Chondrocyte (in vitro differentiated cells): ENCODE measurements around the gene ZDHHC24. TPM values are rescaled to one million over a fixed set of nuclear protein-coding genes. Genes with fewer than 3 reads are reported as not detected.

Source experiments
- DNase-seq: peaks from one replicate; pipeline ENCODE4 v3.0.0; 2021; ENCODE audit warnings: mixed read lengths, low spot score
- H3K27ac Mint-ChIP-seq: one replicate; pipeline ENCODE4 v1.8.0; 2021; ENCODE audit warnings: mild to moderate bottlenecking, moderate library complexity, mixed read lengths; ENCODE audit not compliant: unreplicated experiment
- H3K27me3 Mint-ChIP-seq: 2 replicates; pipeline ENCODE4 v1.8.0; 2021; ENCODE audit warnings: low read depth, mixed read lengths
- H3K36me3 Mint-ChIP-seq: 2 replicates; pipeline ENCODE4 v1.8.0; 2021; ENCODE audit warnings: low read depth, mixed read lengths
- H3K4me1 Mint-ChIP-seq: 2 replicates; pipeline ENCODE4 v1.8.0; 2021; ENCODE audit warnings: low read depth, mild to moderate bottlenecking, mixed read lengths
- H3K4me3 Mint-ChIP-seq: one replicate; pipeline ENCODE4 v1.8.0; 2021; ENCODE audit warnings: mild to moderate bottlenecking, moderate library complexity, mixed read lengths; ENCODE audit not compliant: unreplicated experiment
- H3K9me3 Mint-ChIP-seq: 2 replicates; pipeline ENCODE4 v1.8.0; 2021; ENCODE audit warnings: low read depth, mixed read lengths
- CTCF ChIP-seq: fragments of 200-600 bp; sonication (generic); IDR thresholded peaks from 2 replicates; pipeline ENCODE4 v1.5.0; 2021; ENCODE audit warnings: antibody characterized with exemption, mild to moderate bottlenecking, moderate library complexity
- total RNA-seq: library from RNA; stranded (reverse); gene quantifications from 3 replicates; pipeline ENCODE4 v1.2.1, GENCODE V29; 2021

The ZDHHC24 gene
- total RNA-seq, 1 donor from 2014 or later: 13.8 TPM

DNA sequence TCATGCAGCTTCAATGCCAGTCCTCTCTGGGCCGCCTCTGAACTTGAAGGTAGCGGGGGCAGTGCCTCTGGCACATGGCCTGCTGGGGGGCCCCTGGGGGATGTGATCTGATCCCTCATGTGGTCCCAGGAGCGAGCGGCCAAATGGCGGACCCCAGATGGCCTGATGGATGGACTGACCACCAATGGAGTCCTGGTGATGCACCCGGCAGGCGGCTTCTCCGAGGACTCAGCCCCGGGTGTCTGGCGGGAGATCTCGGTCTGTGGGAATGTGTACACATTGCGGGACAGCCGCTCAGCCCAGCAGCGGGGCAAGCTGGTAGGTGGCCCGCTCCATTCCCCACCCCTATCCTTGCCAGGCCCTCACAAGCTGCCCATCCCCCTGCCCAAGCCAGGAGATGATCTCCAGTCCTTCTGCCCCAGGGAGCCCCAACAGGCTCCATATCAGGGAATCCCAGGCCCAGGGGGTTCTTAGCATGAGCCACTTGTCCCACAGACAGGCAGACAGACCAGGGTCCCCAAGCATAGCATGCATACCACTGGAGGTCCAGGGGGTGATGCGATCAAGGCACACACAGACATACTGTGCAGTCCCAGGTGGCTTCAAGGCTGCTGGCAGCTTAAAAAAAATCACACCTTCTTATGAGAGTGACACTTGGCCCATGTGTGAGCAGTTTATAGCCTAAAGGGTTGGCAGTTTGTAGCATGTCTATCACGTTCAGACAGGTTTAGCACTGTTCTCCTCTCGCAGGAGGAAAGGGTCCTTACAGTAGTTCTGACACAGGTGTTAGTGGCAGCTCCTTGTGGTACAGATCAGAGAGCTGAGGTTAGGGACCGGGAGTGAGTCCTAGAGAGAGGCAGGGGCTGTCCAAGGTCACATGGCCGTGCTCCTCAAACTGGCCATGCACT is 72.0 kb downstream of the ZDHHC24 start:
- Mint-ChIP-seq H3K4me1 (peaks cover 9% of the 10 kb centered on the region), H3K27ac (no peak overlapping the region), H3K4me3 (no peak overlapping the region), H3K36me3 (peaks cover 3% of the 10 kb centered on the region), H3K9me3 (no peaks in the 10 kb centered on the region), H3K27me3 (no peaks in the 10 kb centered on the region)
- no peak for DNase-seq
- TF ChIP-seq CTCF: no peak

DNA sequence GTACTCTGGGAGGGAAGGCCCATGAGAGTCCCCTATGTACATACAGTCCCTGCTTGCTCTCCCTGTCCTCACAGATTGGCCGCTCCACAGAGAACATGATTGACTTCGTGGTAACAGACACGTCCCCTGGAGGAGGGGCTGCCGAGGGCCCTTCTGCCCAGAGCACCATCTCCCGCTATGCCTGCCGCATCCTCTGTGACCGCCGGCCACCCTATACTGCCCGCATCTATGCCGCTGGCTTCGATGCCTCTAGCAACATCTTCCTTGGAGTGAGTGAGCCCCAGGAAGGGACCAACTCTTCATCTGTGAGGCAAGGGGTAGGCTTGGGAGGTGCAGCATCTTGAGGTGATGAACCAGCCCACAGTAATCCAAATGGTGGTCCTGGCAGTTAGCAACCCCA is 72.7 kb downstream of the ZDHHC24 start:
- TF ChIP-seq CTCF: no peak
- Mint-ChIP-seq H3K4me1 (peaks cover 2% of the 10 kb centered on the region), H3K9me3 (no peaks in the 10 kb centered on the region), H3K27ac (no peak overlapping the region), H3K27me3 (no peaks in the 10 kb centered on the region), H3K4me3 (no peak overlapping the region), H3K36me3 (peaks cover 3% of the 10 kb centered on the region)
- DNase-seq: no peak

DNA sequence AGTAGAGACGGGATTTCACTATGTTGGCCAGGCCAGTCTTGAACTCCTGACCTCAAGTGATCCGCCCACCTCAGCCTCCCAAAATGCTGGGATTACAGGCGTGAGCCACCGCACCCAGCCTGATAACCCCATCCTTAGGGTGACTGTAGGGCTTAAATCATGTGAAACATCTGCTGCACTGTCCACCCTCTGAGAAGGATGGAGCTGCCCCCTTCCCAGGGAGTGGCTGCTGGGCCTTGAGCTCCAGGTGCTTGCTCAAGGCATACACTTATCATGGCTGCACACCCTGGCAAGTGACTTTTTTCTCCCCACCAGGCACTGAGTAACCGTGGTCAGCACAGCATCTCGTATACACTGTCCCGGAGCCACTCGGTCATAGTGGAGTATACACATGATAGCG is 73.8 kb downstream of the ZDHHC24 start:
- H3K27me3 Mint-ChIP-seq: no peaks in the 10 kb centered on the region
- no peak for TF ChIP-seq CTCF
- DNase-seq: no peak
- no peak overlapping the region for H3K27ac Mint-ChIP-seq
- H3K4me1 Mint-ChIP-seq: peaks cover 7% of the 10 kb centered on the region
- H3K9me3 Mint-ChIP-seq: no peaks in the 10 kb centered on the region
- no peak overlapping the region for H3K4me3 Mint-ChIP-seq
- peaks cover 3% of the 10 kb centered on the region for H3K36me3 Mint-ChIP-seq

DNA sequence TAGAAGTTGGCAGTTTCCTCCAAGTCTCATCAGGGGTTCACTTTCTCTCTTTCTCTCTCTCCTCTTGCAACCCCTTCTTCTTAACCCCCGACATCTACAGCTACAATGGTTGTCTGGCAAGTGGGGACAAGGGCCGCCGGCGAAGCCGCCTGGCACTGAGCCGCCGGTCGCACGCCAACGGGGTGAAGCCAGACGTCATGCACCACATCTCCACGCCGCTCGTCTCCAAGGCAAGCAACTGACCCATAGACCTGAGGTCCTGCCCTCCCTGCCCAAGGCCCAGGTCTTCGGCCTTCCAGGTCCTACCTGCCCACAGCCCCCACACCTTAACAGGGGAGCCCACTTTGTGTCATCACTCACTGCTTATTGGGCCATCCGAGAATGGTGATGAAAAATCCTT is 74.7 kb downstream of the ZDHHC24 start:
- no peaks in the 10 kb centered on the region for H3K9me3 Mint-ChIP-seq
- no peaks in the 10 kb centered on the region for H3K27me3 Mint-ChIP-seq
- peaks cover 11% of the 10 kb centered on the region for H3K4me1 Mint-ChIP-seq

More for the DNA sequence above, 74.7 kb downstream of the ZDHHC24 start:
- no peak overlapping the region for H3K27ac Mint-ChIP-seq
- no peak for TF ChIP-seq CTCF
- peaks cover 3% of the 10 kb centered on the region for H3K36me3 Mint-ChIP-seq
- H3K4me3 Mint-ChIP-seq: no peak overlapping the region
- DNase-seq: no peak

Other genes with a start within 250 kb of the ZDHHC24 start
- gene CD248, start 229.0 kb downstream of the ZDHHC24 start, total RNA-seq: 44.5 to 113 TPM (median 109 TPM) in 3 replicates
- 7.1 to 7.7 TPM (median 7.2 TPM) in 3 replicates for gene RIN1, start 209.6 kb downstream of the ZDHHC24 start, total RNA-seq
- 22.4 to 23.6 TPM (median 23.3 TPM) in 3 replicates for gene BRMS1, start 200.9 kb downstream of the ZDHHC24 start, total RNA-seq
- gene B4GAT1, start 198.4 kb downstream of the ZDHHC24 start, total RNA-seq: 18.2 to 30.4 TPM (median 21.1 TPM) in 3 replicates
- 2.6 to 8.9 TPM (median 7.9 TPM) in 3 replicates for gene SLC29A2, start 174.3 kb downstream of the ZDHHC24 start, total RNA-seq
- gene NPAS4, start 125.0 kb downstream of the ZDHHC24 start, total RNA-seq: 0.60 to 1.7 TPM (median 1.2 TPM) in 3 replicates
- 30.9 to 45.6 TPM (median 35.9 TPM) in 3 replicates for gene MRPL11, start 107.2 kb downstream of the ZDHHC24 start, total RNA-seq
- 9.1 to 10.5 TPM (median 10.0 TPM) in 3 replicates for gene PELI3, start 79.1 kb downstream of the ZDHHC24 start, total RNA-seq
- 43.2 to 54.7 TPM (median 44.4 TPM) in 3 replicates for gene DPP3, start 65.6 kb downstream of the ZDHHC24 start, total RNA-seq
- 18.1 to 40.6 TPM (median 20.6 TPM) in 3 replicates for gene BBS1, start 35.4 kb downstream of the ZDHHC24 start, total RNA-seq
- gene ACTN3, start 855 bp upstream of the ZDHHC24 start, total RNA-seq: 0.07 TPM in 1 of 3 replicates, not detected in the others
- gene CTSF, start 22.6 kb upstream of the ZDHHC24 start, total RNA-seq: not detected in 3 replicates
- gene CCDC87, start 47.0 kb upstream of the ZDHHC24 start, total RNA-seq: 0.23 to 0.32 TPM (median 0.27 TPM) in 3 replicates
- gene CCS, start 47.1 kb upstream of the ZDHHC24 start, total RNA-seq: 31.0 to 34.2 TPM (median 32.3 TPM) in 3 replicates
- gene RBM14, start 70.6 kb upstream of the ZDHHC24 start, total RNA-seq: 43.9 to 65.2 TPM (median 45.6 TPM) in 3 replicates
- gene RBM4, start 92.7 kb upstream of the ZDHHC24 start, total RNA-seq: 109 to 118 TPM (median 117 TPM) in 3 replicates
- 19.6 to 26.3 TPM (median 22.5 TPM) in 3 replicates for gene RBM4B, start 131.8 kb upstream of the ZDHHC24 start, total RNA-seq
- 13.2 to 18.6 TPM (median 15.7 TPM) in 3 replicates for gene SPTBN2, start 183.2 kb upstream of the ZDHHC24 start, total RNA-seq